GM23338 (cell line): Measurements from ENCODE around the gene NXF1. TPM values are rescaled to one million over a fixed set of nuclear protein-coding genes. Genes with fewer than 3 reads are reported as not detected.
A peak's percentile ranks its signal among the peaks of the same experiment; 100 is the strongest.

ENCODE experiments used
- ATAC-seq: fragments of 200-7000 bp; cut with Tn5 transposase; 3 replicates; pipeline ENCODE4 v1.9.1; 2020
- DNase-seq: peaks from one replicate; pipeline ENCODE4 v3.0.0-alpha.2; 2015; ENCODE audit warnings: low spot score
- H2AFZ ChIP-seq: fragments of 200-600 bp; sonication (generic); 2 replicates; pipeline ENCODE4 v1.8.0; 2016; ENCODE audit warnings: antibody characterized with exemption, mild to moderate bottlenecking, moderate library complexity
- H3F3A ChIP-seq: fragments of 200-600 bp; sonication (generic); replicated peaks from 2 replicates; pipeline ENCODE4 v1.8.0; 2017; ENCODE audit warnings: antibody characterized with exemption, mixed run types, low read depth
- H3K27ac ChIP-seq: fragments of 200-600 bp; sonication (generic); 2 replicates; pipeline ENCODE4 v1.6.1; 2016; ENCODE audit warnings: low read depth
- H3K27me3 ChIP-seq: fragments of 200-600 bp; sonication (generic); 2 replicates; pipeline ENCODE4 v1.8.0; 2016; ENCODE audit warnings: mild to moderate bottlenecking, mixed run types, moderate library complexity; ENCODE audit not compliant: insufficient read depth
- H3K36me3 ChIP-seq: fragments of 200-600 bp; sonication (generic); 2 replicates; pipeline ENCODE4 v1.8.0; 2016; ENCODE audit warnings: mild to moderate bottlenecking; ENCODE audit not compliant: insufficient read depth
- H3K4me1 ChIP-seq: fragments of 200-600 bp; sonication (generic); 2 replicates; pipeline ENCODE4 v1.8.0; 2016; ENCODE audit warnings: mild to moderate bottlenecking, moderate library complexity; ENCODE audit not compliant: insufficient read depth
- H3K4me2 ChIP-seq: fragments of 200-600 bp; sonication (generic); 2 replicates; pipeline ENCODE4 v1.7.1; 2017; ENCODE audit warnings: mixed run types
- H3K4me3 ChIP-seq: fragments of 200-600 bp; sonication (generic); 2 replicates; pipeline ENCODE4 v1.6.1; 2016; ENCODE audit warnings: mixed run types
- H3K79me2 ChIP-seq: fragments of 200-600 bp; sonication (generic); replicated peaks from 2 replicates; pipeline ENCODE4 v1.8.0; 2017; ENCODE audit warnings: mild to moderate bottlenecking; ENCODE audit not compliant: insufficient read depth
- H3K9me2 ChIP-seq: fragments of 200-600 bp; sonication (generic); 2 replicates; pipeline ENCODE4 v1.8.0; 2017; ENCODE audit not compliant: insufficient read depth
- H4K20me1 ChIP-seq: fragments of 200-600 bp; sonication (generic); replicated peaks from 2 replicates; pipeline ENCODE4 v1.8.0; 2017; ENCODE audit warnings: mild to moderate bottlenecking; ENCODE audit not compliant: insufficient read depth
- H3K27ac Mint-ChIP-seq: 2 replicates; pipeline ENCODE4 v1.8.0; 2020; ENCODE audit warnings: inconsistent platforms, mild to moderate bottlenecking, moderate library complexity, mixed read lengths
- H3K27me3 Mint-ChIP-seq: 3 replicates; pipeline ENCODE4 v1.8.0; 2022; ENCODE audit warnings: low read depth, mild to moderate bottlenecking, moderate library complexity, mixed read lengths, inconsistent platforms; ENCODE audit not compliant: insufficient read depth, poor library complexity
- H3K36me3 Mint-ChIP-seq: 3 replicates; pipeline ENCODE4 v1.8.0; 2021; ENCODE audit warnings: low read depth, mild to moderate bottlenecking, inconsistent platforms, moderate library complexity, mixed read lengths
- H3K4me1 Mint-ChIP-seq: 3 replicates; pipeline ENCODE4 v1.8.0; 2020; ENCODE audit warnings: mild to moderate bottlenecking, inconsistent platforms, mixed read lengths
- H3K4me3 Mint-ChIP-seq: 3 replicates; pipeline ENCODE4 v1.8.0; 2021; ENCODE audit warnings: moderate library complexity, mild to moderate bottlenecking, inconsistent platforms, mixed read lengths
- H3K9me3 Mint-ChIP-seq: 3 replicates; pipeline ENCODE4 v1.8.0; 2020; ENCODE audit warnings: moderate library complexity, mild to moderate bottlenecking, inconsistent platforms, mixed read lengths
- CREB1 ChIP-seq: fragments of 250-450 bp; sonication (Bioruptor Pico); IDR thresholded peaks from 2 replicates; pipeline ENCODE4 v1.5.0; 2020; ENCODE audit warnings: low read depth, mild to moderate bottlenecking, moderate library complexity
- EZH2phosphoT487 ChIP-seq: fragments of 200-600 bp; sonication (generic); IDR thresholded peaks from one replicate; pipeline ENCODE4 v1.8.1; 2018; ENCODE audit warnings: antibody characterized with exemption; ENCODE audit not compliant: unreplicated experiment
- polyA plus RNA-seq: library from polyadenylated mRNA; unstranded; fragments of >200 nt; fragmentation: Nextera tagmentation; extraction: Ambion mirVana; gene quantifications from 2 replicates; pipeline ENCODE4 v1.2.1, GENCODE V29; 2016
- total RNA-seq: library from RNA; depleted of rRNA; stranded (reverse); fragments of >200 nt; shearing (Covaris generic); gene quantifications from 2 replicates; pipeline ENCODE4 v1.2.3, GENCODE V29; 2014
- TF ChIP-seq, protein P1 (sequence below), 2 experiments: fragments of 200-600 bp in 1 of 2; sonication (generic) in 1 of 2; conservative IDR thresholded peaks; 2 replicates each; pipeline versions ENCODE4 v1.5.1 to v1.6.1; 2016 to 2017; ENCODE audit warnings: antibody characterized with exemption in 2 of 2, low read depth in 2 of 2, mild to moderate bottlenecking in 2 of 2, moderate library complexity in 1 of 2
- TF ChIP-seq, protein P2 (sequence below): fragments of 250-450 bp; sonication (Bioruptor Pico); IDR thresholded peaks from 2 replicates; pipeline ENCODE4 v1.5.0; 2020; ENCODE audit warnings: mild to moderate bottlenecking, moderate library complexity

The NXF1 gene
- total and polyA plus RNA-seq, 2 experiments from 2014 or later, result 31.7 to 31.8 TPM

DNA sequence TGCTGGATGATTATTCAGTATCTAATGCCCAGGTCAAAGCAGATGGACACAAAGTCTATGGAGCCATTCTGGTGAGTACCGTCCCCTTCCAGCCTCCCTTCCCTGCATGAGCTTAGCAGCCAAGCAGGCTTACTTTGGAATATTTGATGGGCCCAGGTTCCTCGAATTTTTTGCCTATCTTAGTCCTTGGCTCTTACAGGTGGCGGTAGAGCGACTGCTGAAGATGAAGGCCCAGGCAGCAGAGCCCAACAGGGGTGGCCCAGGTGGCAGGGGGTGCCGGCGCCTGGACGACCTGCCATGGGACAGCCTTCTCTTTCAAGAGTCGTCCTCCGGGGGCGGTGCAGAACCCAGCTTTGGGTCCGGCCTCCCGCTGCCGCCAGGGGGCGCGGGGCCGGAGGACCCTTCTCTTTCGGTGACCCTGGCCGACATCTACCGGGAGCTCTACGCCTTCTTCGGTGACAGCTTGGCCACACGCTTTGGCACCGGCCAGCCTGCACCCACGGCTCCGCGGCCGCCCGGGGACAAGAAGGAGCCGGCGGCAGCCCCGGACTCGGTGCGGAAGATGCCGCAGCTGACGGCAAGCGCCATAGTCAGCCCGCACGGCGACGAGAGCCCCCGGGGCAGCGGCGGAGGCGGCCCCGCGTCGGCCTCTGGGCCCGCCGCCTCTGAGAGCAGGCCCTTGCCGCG, 18.8 kb downstream of the NXF1 start:
- H3K4me3 Mint-ChIP-seq, result peak overlapping the region; percentile 72
- Histone ChIP-seq H3F3A (peaks cover 46% of the 10 kb centered on the region), H3K27ac (peak overlapping the region; percentile 98), H4K20me1 (no peaks in the 10 kb centered on the region), H3K9me2 (no peaks in the 10 kb centered on the region), H3K4me1 (peaks cover 11% of the 10 kb centered on the region; the same call in 1 of the 2 replicates), H3K36me3 (peaks cover 12% of the 10 kb centered on the region; the same call in 1 of the 2 replicates), H2AFZ (no peak overlapping the region), H3K79me2 (peaks cover 37% of the 10 kb centered on the region), H3K4me3 (peak overlapping the region; percentile 77), H3K27me3 (no peaks in the 10 kb centered on the region), H3K4me2 (peak overlapping the region; percentile 86)
- H3K27me3 Mint-ChIP-seq, result peaks cover 13% of the 10 kb centered on the region
- H3K9me3 Mint-ChIP-seq, result no peaks in the 10 kb centered on the region; the same call in 2 of the 3 replicates
- peak; percentile 97 for DNase-seq
- ATAC-seq, result peak; percentile 75
- H3K27ac Mint-ChIP-seq, result no peak overlapping the region
- peaks cover 22% of the 10 kb centered on the region for H3K4me1 Mint-ChIP-seq
- no peak for TF ChIP-seq EZH2phosphoT487
- peak; percentile 68 for TF ChIP-seq CREB1
- TF ChIP-seq, protein P1, sequence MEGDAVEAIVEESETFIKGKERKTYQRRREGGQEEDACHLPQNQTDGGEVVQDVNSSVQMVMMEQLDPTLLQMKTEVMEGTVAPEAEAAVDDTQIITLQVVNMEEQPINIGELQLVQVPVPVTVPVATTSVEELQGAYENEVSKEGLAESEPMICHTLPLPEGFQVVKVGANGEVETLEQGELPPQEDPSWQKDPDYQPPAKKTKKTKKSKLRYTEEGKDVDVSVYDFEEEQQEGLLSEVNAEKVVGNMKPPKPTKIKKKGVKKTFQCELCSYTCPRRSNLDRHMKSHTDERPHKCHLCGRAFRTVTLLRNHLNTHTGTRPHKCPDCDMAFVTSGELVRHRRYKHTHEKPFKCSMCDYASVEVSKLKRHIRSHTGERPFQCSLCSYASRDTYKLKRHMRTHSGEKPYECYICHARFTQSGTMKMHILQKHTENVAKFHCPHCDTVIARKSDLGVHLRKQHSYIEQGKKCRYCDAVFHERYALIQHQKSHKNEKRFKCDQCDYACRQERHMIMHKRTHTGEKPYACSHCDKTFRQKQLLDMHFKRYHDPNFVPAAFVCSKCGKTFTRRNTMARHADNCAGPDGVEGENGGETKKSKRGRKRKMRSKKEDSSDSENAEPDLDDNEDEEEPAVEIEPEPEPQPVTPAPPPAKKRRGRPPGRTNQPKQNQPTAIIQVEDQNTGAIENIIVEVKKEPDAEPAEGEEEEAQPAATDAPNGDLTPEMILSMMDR (conservative IDR thresholded peaks at IDR 0.05; ENCODE audit: low read depth in 2 of 2), result peak; percentile 76 to 92
- TF ChIP-seq, protein P2, sequence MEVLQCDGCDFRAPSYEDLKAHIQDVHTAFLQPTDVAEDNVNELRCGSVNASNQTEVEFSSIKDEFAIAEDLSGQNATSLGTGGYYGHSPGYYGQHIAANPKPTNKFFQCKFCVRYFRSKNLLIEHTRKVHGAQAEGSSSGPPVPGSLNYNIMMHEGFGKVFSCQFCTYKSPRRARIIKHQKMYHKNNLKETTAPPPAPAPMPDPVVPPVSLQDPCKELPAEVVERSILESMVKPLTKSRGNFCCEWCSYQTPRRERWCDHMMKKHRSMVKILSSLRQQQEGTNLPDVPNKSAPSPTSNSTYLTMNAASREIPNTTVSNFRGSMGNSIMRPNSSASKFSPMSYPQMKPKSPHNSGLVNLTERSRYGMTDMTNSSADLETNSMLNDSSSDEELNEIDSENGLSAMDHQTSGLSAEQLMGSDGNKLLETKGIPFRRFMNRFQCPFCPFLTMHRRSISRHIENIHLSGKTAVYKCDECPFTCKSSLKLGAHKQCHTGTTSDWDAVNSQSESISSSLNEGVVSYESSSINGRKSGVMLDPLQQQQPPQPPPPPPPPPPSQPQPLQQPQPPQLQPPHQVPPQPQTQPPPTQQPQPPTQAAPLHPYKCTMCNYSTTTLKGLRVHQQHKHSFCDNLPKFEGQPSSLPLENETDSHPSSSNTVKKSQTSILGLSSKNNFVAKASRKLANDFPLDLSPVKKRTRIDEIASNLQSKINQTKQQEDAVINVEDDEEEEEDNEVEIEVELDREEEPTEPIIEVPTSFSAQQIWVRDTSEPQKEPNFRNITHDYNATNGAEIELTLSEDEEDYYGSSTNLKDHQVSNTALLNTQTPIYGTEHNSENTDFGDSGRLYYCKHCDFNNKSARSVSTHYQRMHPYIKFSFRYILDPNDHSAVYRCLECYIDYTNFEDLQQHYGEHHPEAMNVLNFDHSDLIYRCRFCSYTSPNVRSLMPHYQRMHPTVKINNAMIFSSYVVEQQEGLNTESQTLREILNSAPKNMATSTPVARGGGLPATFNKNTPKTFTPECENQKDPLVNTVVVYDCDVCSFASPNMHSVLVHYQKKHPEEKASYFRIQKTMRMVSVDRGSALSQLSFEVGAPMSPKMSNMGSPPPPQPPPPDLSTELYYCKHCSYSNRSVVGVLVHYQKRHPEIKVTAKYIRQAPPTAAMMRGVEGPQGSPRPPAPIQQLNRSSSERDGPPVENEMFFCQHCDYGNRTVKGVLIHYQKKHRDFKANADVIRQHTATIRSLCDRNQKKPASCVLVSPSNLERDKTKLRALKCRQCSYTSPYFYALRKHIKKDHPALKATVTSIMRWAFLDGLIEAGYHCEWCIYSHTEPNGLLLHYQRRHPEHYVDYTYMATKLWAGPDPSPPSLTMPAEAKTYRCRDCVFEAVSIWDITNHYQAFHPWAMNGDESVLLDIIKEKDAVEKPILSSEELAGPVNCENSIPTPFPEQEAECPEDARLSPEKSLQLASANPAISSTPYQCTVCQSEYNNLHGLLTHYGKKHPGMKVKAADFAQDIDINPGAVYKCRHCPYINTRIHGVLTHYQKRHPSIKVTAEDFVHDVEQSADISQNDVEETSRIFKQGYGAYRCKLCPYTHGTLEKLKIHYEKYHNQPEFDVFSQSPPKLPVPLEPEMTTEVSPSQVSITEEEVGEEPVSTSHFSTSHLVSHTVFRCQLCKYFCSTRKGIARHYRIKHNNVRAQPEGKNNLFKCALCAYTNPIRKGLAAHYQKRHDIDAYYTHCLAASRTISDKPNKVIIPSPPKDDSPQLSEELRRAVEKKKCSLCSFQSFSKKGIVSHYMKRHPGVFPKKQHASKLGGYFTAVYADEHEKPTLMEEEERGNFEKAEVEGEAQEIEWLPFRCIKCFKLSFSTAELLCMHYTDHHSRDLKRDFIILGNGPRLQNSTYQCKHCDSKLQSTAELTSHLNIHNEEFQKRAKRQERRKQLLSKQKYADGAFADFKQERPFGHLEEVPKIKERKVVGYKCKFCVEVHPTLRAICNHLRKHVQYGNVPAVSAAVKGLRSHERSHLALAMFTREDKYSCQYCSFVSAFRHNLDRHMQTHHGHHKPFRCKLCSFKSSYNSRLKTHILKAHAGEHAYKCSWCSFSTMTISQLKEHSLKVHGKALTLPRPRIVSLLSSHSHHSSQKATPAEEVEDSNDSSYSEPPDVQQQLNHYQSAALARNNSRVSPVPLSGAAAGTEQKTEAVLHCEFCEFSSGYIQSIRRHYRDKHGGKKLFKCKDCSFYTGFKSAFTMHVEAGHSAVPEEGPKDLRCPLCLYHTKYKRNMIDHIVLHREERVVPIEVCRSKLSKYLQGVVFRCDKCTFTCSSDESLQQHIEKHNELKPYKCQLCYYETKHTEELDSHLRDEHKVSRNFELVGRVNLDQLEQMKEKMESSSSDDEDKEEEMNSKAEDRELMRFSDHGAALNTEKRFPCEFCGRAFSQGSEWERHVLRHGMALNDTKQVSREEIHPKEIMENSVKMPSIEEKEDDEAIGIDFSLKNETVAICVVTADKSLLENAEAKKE (CRISPR knock-in tag), result no peak
- H3K36me3 Mint-ChIP-seq, result peaks cover 72% of the 10 kb centered on the region
